Measurements from ENCODE around the gene IL1RAP. TPM values are rescaled to one million over a fixed set of nuclear protein-coding genes. Genes with fewer than 3 reads are reported as not detected.
"Not testable (repeated sequence)": the region's sequence is repeated elsewhere in the genome, so short reads cannot be mapped to it uniquely, and the experiment has no call there.

Gene IL1RAP
- total RNA-seq, 1 donor from 2014 or later = 5.1 TPM

DNA sequence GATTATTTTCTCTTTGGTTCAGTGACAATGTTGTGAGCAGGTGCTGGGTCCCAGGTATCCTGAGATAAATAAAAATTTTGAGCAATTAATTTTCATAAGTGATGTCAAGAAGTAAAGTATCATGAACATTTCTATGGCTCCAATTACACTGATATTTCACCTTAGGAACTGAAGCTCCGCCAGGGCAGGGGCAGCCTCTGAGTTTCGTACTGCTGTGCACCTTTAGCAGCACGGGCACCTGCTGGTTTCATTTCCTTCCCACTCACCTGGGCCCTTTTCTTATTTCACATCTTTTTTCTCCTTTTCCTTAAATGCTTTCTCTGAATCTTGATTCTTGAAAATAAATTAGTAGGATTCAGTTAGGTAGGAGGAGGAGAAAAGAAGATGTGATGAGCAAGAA lies 1.2 kb upstream of the IL1RAP start:
- H3K36me3 ChIP-seq = no peaks in the 10 kb centered on the region
- intact Hi-C loops (cut with micrococcal nuclease) = no loop called here
- TF ChIP-seq, protein P1, sequence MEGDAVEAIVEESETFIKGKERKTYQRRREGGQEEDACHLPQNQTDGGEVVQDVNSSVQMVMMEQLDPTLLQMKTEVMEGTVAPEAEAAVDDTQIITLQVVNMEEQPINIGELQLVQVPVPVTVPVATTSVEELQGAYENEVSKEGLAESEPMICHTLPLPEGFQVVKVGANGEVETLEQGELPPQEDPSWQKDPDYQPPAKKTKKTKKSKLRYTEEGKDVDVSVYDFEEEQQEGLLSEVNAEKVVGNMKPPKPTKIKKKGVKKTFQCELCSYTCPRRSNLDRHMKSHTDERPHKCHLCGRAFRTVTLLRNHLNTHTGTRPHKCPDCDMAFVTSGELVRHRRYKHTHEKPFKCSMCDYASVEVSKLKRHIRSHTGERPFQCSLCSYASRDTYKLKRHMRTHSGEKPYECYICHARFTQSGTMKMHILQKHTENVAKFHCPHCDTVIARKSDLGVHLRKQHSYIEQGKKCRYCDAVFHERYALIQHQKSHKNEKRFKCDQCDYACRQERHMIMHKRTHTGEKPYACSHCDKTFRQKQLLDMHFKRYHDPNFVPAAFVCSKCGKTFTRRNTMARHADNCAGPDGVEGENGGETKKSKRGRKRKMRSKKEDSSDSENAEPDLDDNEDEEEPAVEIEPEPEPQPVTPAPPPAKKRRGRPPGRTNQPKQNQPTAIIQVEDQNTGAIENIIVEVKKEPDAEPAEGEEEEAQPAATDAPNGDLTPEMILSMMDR (IDR thresholded peaks at IDR 0.05; ENCODE audit: borderline replicate concordance) = no peak
- no peaks in the 10 kb centered on the region for H3K9me3 ChIP-seq (replicated peaks)
- DNase-seq = no peak
- peaks cover 31% of the 10 kb centered on the region for H3K4me1 ChIP-seq
- no peak overlapping the region for H3K27ac ChIP-seq (replicated peaks)
- no peak overlapping the region for H3K4me3 ChIP-seq
- H3K27me3 ChIP-seq (ENCODE audit: low read depth) = no peaks in the 10 kb centered on the region

DNA sequence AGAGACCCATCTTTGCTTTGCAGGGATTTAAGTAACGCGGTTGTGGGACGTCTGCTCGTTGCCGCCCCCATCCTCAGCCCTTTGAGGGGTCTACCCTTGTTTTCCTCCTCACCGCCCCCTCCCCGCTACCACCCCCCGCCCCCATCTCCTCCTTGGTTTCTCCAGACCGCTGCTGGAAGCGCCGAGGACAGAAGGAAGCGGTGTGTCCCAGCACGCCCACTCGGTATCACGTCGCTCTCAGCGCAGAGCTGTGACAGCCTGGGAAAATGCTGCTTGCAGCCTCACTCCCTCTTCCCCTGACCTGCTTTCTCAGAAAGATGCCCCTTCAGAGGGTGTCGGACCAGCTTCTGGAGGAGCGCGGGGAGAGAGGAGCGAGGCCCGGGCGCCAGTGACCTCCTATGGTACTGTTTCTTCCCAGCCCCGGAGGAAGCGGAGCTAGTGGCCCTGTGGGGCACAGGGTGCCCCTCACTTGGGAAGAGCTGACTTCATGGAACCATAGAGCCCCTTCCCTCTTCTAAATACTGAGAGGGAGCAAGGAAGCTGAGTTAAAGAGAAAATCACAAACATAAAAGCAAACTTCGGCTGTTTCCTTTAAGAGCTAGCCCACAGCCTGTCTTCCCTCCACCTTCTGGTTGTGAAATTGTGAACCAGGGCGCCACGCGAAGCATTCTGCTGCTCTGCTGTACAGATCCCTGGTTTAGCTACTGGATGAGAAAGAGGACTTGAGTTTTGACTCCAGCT lies 698 bp downstream of the IL1RAP start:
- Histone ChIP-seq H3K36me3 (no peaks in the 10 kb centered on the region), H3K27ac (replicated peaks) (peak overlapping the region; percentile 88), H3K27me3 (ENCODE audit: low read depth) (no peaks in the 10 kb centered on the region), H3K4me1 (peaks cover 31% of the 10 kb centered on the region), H3K4me3 (peak overlapping the region; percentile 87), H3K9me3 (replicated peaks) (no peaks in the 10 kb centered on the region)
- TF ChIP-seq, protein P1 (IDR thresholded peaks at IDR 0.05; ENCODE audit: borderline replicate concordance) = no peak
- DNase-seq = peak; percentile 37
- intact Hi-C loops (cut with micrococcal nuclease) = no loop called here

DNA sequence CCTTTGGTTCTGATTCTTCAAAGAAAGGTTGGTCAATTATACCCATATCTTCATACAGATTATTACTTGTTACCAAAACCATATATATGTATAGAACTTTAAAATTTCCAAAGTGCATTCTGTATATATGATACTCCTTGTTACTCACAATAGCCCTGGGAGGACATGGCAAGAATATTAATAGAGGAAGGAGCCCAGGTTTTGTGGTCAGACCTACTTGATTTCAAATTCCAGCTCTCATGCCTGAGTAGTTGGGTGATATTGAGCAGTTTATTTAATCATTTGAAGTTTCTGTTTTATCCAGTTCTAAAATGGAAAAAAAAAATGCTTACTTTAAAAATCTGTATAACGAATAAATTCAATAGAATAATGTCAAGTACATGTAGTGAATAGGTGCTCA lies 2.5 kb downstream of the IL1RAP start:
- no peaks in the 10 kb centered on the region for H3K27me3 ChIP-seq (ENCODE audit: low read depth)
- TF ChIP-seq, protein P1 (IDR thresholded peaks at IDR 0.05; ENCODE audit: borderline replicate concordance) = no peak
- peaks cover 31% of the 10 kb centered on the region for H3K4me1 ChIP-seq
- DNase-seq = no peak
- intact Hi-C loops (cut with micrococcal nuclease) = no loop called here
- H3K4me3 ChIP-seq = no peak overlapping the region
- H3K36me3 ChIP-seq = no peaks in the 10 kb centered on the region
- no peak overlapping the region for H3K27ac ChIP-seq (replicated peaks)
- no peaks in the 10 kb centered on the region for H3K9me3 ChIP-seq (replicated peaks)

DNA sequence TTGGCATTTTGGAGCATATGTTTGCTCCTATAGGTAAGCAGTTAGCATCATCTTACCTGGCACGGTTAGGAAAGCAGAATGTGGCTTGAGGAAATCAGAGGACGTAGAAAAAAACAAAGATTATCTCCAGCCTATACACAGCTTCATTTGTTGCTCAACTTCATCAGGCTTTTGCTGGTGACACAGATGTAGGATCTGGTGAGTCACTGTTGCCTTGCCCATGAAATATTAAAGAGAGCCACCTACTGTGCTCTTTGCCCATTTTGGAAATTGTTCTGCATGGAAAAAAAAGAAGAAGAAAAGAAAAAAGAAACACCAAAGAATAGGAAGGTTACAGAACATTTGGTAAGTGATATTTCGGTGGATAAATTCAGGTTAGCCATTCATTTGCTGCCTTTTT lies 3.8 kb downstream of the IL1RAP start:
- Histone ChIP-seq H3K4me3 (no peak overlapping the region), H3K36me3 (no peaks in the 10 kb centered on the region), H3K9me3 (replicated peaks) (no peaks in the 10 kb centered on the region), H3K27ac (replicated peaks) (no peak overlapping the region), H3K27me3 (ENCODE audit: low read depth) (no peaks in the 10 kb centered on the region), H3K4me1 (peaks cover 31% of the 10 kb centered on the region)
- intact Hi-C loops (cut with micrococcal nuclease) = no loop called here
- TF ChIP-seq, protein P1 (IDR thresholded peaks at IDR 0.05; ENCODE audit: borderline replicate concordance) = no peak
- no peak for DNase-seq

GRCh38 chr3:190518531-190518930 lies 4.6 kb downstream of the IL1RAP start:
- H3K27ac ChIP-seq (replicated peaks); H3K27me3 ChIP-seq (ENCODE audit: low read depth); H3K4me3 ChIP-seq; DNase-seq; H3K9me3 ChIP-seq (replicated peaks); H3K36me3 ChIP-seq; intact Hi-C loops (cut with micrococcal nuclease): not testable (repeated sequence)
- peaks cover 24% of the 10 kb centered on the region for H3K4me1 ChIP-seq

DNA sequence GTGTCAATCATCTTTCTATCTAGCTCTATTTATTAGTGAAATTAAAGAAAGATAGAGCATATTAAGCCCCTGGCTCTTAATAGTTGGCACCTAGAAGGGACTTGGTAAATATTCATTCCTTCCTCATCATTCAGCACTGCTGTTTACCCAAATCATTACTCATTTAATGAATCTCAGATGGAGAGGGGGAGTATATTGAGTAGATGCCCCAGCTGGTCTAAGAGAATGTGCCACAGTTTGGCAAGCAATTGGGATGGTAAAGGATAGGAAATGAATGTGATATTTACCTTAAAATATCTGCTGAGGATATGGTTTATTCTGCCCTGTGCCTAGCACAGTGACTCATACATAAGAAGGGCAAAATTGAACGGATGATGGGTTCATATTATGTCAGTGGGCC lies 6.0 kb downstream of the IL1RAP start:
- no peaks in the 10 kb centered on the region for H3K27me3 ChIP-seq (ENCODE audit: low read depth)
- H3K4me3 ChIP-seq = no peak overlapping the region
- no peak for DNase-seq
- no peak overlapping the region for H3K27ac ChIP-seq (replicated peaks)
- peaks cover 13% of the 10 kb centered on the region for H3K4me1 ChIP-seq
- no peaks in the 10 kb centered on the region for H3K36me3 ChIP-seq
- no peaks in the 10 kb centered on the region for H3K9me3 ChIP-seq (replicated peaks)
- intact Hi-C loops (cut with micrococcal nuclease) = no loop called here
- TF ChIP-seq, protein P1 (IDR thresholded peaks at IDR 0.05; ENCODE audit: borderline replicate concordance) = no peak

All from left ventricle myocardium inferior (tissue), 1 donor.